Right forelimb (tissue), 1 donor: ENCODE measurements around the gene TNFAIP6.
"Not testable (repeated sequence)": the region's sequence is repeated elsewhere in the genome, so short reads cannot be mapped to it uniquely, and the experiment has no call there.

Experiments used
- DNase-seq: peaks from one replicate; pipeline ENCODE4 v3.0.0-alpha.2; 2018

The TNFAIP6 gene

GRCh38 chr2:151361674-151362370 is 4.4 kb downstream of the TNFAIP6 start:
- DNase-seq: no peak

GRCh38 chr2:151363709-151364108 is 6.3 kb downstream of the TNFAIP6 start:
- DNase-seq: no peak

GRCh38 chr2:151367571-151367970 is 10.2 kb downstream of the TNFAIP6 start:
- DNase-seq: no peak

- no peak for DNase-seq
These were observed 17.0 kb downstream of the TNFAIP6 start for GRCh38 chr2:151374436-151374835.

DNA sequence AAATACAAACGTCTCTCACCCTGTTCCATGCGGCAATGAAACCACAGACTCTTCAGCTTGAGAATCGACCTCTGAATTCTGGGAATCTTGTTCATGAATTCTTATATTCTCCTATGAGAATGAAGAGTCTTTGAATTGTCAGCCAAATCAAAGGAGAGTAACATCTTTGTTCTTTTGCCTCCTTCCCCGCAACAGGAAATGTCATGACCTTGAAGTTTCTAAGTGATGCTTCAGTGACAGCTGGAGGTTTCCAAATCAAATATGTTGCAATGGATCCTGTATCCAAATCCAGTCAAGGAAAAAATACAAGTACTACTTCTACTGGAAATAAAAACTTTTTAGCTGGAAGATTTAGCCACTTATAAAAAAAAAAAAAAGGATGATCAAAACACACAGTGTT is 21.8 kb downstream of the TNFAIP6 start:
- no peak for DNase-seq

- no peak for DNase-seq
These were observed 23.3 kb downstream of the TNFAIP6 start for GRCh38 chr2:151380580-151381235.

GRCh38 chr2:151381266-151381665 is 23.9 kb downstream of the TNFAIP6 start:
- DNase-seq: no peak

DNA sequence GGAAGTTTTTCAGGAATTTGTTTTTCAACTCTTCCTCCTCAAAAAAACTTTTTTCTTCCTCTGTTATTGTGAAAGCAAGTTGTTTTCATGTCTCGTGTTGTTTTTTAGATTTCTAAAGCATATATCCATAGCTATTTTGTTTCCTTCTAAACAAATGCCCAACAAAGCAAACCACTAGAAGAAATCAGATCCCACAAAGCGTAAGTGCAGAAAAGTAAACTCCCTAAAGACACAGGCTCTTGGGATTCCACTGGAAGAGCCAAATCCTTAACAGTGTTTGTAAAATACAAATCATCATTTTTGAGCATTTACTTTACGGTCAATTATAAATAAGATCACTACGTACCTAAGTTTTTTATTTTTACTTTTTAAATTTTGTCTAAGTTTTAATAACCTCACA is 30.6 kb downstream of the TNFAIP6 start:
- DNase-seq: no peak

DNA sequence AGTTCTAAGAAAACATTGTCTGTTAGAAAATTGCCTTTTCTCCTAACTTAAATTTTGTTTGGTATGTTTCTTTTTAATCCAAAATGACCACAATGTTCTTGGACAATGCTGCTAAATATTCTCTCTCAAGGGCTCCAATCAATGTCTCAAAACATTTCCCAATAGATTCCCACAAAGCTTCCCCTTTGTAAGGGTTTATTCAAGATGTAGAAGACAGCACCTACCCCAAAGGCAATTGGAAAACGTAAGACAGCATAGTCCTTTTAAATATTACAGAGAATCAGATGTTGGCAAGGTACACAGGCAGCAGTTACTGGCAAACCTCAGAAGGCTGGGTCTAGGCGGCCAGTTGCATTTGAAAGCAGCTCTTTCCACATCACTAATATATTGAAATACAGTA is 34.0 kb downstream of the TNFAIP6 start:
- no peak for DNase-seq

- no peak for DNase-seq
These were observed 37.1 kb downstream of the TNFAIP6 start for GRCh38 chr2:151394509-151394908.

- no peak for DNase-seq
These were observed 38.4 kb downstream of the TNFAIP6 start for GRCh38 chr2:151395509-151396374.

- no peak for DNase-seq
These were observed 42.6 kb downstream of the TNFAIP6 start for GRCh38 chr2:151399981-151400380.

- no peak for DNase-seq
These were observed 43.8 kb downstream of the TNFAIP6 start for GRCh38 chr2:151401149-151401548.

GRCh38 chr2:151403914-151404313 is 46.5 kb downstream of the TNFAIP6 start:
- no peak for DNase-seq

DNA sequence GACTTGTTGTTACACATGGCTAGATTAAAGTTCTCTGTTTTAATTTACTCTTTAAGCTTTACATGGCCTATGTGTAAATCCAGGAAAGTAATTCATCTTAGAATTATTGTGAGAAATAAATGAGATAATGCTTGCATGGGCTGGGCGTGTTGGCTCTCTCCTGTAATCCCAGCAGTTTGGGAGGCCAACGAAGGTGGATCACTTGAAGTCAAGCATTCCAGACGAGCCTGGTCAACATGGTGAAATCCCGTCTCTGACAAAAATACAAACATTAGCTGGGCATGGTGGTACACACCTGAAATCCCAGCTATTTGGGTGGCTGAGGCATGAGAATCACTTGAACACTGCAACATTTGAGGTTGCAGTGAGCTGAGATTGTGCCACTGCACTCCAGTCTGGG is 48.0 kb downstream of the TNFAIP6 start:
- DNase-seq: no peak

- DNase-seq: no peak
These were observed 49.9 kb downstream of the TNFAIP6 start for GRCh38 chr2:151407281-151407680.

DNA sequence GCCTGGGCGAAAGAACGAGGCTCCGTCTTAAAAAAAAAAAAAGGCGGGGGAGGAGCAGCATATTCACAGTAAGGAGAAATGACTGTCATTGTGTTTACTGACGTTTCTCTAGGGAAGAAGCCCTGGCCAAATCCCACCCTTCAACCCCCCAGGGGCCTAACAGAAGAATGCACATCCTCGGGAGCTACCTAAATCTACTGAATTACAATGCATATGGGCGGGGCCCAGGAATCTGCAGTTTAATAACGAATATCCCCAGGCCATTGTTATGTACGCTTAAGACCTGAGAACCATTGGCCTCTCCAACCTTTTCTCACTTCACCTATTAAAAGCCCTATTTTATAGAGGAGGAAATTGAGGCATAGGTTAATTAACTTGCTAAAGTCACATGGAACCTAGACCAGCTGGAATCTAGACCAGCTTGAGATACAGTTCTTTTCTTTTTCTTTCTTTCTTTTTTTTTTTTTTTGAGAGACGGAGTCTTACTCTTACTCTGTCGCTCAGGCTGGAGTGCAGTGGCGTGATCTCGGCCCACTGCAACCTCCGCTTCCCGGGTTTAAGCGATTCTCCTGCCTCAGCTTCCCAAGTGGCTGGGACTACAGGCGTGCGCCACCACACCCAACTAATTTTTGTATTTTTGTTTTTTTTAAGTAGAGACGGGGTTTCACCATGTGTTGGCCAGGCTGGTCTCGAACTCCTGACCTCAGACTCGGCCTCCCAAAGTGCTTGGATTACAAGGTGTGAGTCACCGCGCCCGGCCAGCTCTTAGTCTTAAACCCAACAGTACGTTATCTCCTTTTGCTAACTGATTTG is 51.6 kb downstream of the TNFAIP6 start:
- DNase-seq: no peak

- DNase-seq: peak; percentile 94
These were observed 52.5 kb downstream of the TNFAIP6 start, which contains the start of gene RIF1 for GRCh38 chr2:151409601-151410484. RIF1 (plus strand) TSS chr2:151409902; CDS start chr2:151410424, 522 bp downstream.

DNA sequence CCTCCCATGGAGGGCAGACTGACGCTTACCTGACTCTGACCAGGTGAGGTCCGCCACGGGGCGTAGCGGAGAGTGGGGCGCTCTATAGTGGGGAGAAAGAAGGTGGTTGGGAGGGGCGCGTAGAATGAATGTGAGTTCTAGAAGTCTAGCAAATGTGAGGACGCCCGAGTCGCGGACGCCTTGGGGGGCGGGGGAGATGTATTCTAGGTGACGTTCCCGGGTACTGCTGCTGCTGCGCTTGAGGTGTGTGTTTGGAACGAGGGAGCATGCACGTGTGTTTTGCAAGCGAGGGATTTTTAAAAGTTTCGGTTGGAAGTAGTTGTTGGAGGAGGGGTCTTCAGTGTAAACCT is 53.1 kb downstream of the TNFAIP6 start:
- peak; percentile 59 for DNase-seq

GRCh38 chr2:151417650-151418049 is 60.3 kb downstream of the TNFAIP6 start:
- DNase-seq: no peak

DNA sequence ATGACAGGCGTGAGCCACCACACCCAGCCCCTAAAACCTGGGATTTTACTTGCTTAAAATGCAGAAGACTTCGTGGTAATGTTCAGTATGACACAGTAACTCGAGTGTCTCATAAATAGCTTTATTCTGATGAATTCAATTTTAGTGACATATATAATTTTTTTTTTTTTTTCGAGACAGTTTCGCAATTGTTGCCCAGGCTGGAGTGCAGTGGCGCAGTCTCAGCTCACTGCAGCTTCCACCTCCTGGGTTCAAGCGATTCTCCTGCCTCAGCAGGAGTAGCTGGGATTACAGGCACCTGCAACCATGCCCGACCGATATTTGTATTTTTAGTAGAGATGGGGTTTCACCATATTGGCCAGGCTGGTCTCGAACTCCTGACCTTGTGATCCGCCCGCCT is 64.3 kb downstream of the TNFAIP6 start:
- not testable (repeated sequence) for DNase-seq
